NCI-H1417 (cell line): Measurements from ENCODE around the gene ENDOG.
A peak's percentile ranks its signal among the peaks of the same experiment; 100 is the strongest.

ENCODE experiments used
- DNase-seq, 3 experiments: peaks; one replicate each; lab custom pipeline; 2025; lab: John Stamatoyannopoulos, UW

The ENDOG gene

GRCh38 chr9:128800061-128800460 is 18.2 kb upstream of the ENDOG start:
- no peak for DNase-seq

DNA sequence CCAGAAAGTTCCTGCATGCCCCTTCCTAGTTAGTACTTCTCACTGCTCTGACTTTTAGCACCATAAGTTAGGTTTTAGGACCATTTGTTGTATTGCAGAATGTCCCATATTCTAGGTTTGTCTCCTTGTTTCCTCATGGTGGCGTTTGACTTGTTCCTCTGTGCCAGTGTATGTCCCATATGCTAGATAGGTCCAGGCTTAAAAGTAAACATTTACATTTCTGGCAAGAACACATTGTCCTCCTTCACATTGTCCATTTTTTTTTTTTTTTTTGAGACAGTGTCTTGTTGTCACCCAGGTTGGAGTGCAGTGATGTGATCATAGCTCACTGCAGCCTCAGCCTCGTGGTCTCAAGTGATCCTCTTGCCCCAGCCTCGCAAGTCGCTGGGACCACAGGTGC is 15.8 kb upstream of the ENDOG start:
- no peak for DNase-seq

DNA sequence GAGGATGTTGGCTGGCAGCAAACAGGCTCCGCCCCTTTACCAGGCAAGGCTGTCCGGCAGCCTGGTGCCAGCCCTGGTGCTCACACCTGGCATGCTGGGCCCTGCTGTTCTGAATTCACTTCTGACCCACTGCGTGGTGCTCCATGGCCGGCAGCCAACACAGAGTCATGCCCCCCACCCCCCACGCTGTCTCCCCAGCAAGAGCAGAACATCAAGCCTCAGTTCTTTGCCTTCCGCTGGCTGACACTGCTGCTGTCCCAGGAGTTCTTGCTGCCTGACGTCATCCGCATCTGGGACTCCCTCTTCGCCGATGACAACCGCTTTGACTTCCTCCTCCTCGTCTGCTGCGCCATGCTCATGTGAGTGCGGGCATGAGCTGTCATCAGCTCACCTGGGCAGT is 12.6 kb upstream of the ENDOG start:
- no peak for DNase-seq

DNA sequence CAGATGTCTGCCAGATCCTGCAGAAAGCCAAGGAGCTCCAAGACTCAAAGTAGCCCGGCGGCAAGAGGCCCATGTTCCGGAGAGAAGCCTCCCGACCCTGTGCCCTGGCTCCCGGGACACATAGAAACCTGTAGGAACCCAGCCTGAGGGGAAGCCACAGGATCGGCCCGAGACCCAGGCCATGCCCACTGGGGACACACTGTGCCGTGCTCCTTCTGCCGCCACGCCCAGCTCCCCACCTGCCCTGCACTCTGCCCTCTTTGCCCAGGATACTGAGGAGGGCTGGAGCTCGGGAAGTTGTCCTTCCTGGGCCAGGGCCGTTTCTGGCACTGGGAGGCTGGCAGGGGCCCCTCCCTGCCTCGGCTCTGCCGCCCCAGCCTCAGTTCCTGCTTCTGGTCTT is 10.5 kb upstream of the ENDOG start:
- DNase-seq: no peak

- no peak for DNase-seq
Observed at GRCh38 chr9:128808543-128808942, 9.8 kb upstream of the ENDOG start.

DNA sequence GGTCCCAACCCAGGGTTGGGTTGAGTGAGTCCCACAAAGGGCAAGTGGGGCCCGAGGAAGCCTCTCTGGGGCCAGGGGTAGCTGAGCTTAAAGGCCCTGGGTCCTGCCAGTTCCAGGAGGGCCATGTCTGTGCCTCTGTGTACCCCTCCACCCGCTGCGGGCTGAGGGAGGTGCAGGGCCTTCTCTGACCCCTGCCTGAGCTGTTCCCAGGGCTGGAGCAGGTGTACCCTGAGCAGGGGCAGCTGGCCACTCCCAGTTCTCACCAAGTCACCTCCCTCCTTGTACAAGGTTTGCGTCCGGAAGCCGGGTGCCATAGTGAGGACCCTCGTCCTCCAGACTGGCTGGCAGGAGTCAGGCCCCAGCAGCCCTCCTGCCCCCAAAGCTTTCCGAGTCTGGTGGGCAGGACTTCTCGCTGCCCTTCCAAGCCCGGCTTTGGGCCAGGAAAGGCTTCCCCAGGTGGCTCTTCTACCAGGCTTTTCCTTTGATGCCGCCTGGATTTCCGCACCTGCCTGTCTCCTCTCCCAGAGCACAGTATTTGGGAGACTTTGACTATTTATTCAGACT is 9.2 kb upstream of the ENDOG start:
- DNase-seq: no peak

- DNase-seq: no peak
Observed at GRCh38 chr9:128809831-128810230, 8.5 kb upstream of the ENDOG start.

- DNase-seq: no peak
Observed at GRCh38 chr9:128810873-128811272, 7.4 kb upstream of the ENDOG start.

GRCh38 chr9:128818839-128819715 is 777 bp downstream of the ENDOG start:
- DNase-seq: peak; percentile 28 to 88 (median 81)

DNA sequence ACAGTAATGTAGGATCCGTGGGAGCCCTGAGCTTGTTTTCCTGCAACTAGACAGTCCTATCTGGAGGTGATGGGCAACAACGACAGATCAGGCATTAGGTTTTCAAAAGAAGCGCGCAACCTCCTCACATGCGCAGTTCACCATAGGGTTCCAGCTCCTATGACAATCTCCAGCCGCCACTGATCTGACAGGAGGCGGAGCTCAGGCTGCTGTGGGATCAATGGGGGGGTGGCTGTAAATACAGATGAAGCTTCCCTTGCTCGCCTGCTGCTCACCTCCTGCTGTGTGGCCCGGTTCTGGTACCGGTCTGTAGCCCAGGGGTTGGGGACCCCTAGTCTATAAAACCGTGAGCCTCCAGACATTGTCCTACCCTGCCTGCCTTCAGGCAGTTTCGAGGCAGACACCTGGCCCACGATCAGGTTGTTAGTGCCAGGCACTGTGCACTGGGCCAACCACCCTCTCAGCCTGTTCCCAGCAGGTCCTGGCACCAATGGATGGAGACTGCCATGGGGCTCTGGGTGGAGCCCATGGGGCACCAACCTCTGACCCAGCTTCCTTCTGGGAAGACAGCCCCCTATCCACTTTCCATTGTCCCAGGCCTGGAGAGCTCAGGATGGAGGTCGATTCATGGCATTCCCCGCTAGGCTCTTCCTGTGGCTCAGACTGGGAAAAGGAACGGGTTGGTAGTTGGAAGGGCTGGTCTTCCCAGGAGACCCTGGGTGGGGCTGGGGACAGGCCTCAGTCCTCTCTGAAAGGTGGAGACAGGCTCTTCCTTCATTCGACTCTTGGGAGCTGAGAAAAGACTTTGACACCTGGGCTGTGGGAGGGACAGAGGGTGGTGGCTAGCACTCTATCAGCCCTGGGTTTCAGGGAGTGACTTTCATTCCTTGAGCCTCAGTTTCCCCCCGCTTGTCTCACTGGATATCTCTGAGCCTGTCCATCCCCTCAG is 1.7 kb downstream of the ENDOG start:
- DNase-seq: peak; percentile 48 to 72 (median 49)

GRCh38 chr9:128820665-128821583 is 2.6 kb downstream of the ENDOG start:
- DNase-seq: no peak

GRCh38 chr9:128821584-128822406 is 3.5 kb downstream of the ENDOG start:
- DNase-seq: no peak

- no peak for DNase-seq
Observed at GRCh38 chr9:128822407-128823042, 4.2 kb downstream of the ENDOG start.

DNA sequence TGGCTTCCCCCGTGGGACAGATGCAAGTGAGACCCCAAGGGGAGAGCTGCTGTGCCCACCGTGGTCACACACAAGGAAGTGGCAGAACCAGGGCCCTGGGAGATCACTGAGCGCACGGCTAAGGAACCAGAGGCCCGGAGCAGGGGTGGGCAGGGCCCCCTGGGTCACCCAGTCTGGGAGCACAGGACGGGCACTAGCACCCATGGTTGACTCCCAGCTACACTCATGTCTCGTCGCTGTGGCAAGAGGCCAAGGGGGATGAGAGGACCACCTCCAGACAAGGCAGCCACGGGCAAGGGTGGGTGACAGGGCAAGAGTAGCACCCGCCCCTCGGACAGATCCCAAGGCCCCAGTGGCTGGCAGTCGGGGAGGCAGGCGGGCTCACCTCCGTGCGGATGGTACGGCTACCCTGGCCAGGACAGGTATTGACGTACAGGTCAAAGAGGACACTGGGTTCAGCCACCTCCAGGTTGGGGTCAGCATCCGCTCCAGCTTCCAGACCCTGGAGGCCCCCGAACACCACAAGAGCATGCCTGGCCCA is 5.1 kb downstream of the ENDOG start:
- no peak for DNase-seq

- DNase-seq: no peak
Observed at GRCh38 chr9:128823903-128824406, 5.7 kb downstream of the ENDOG start.

DNA sequence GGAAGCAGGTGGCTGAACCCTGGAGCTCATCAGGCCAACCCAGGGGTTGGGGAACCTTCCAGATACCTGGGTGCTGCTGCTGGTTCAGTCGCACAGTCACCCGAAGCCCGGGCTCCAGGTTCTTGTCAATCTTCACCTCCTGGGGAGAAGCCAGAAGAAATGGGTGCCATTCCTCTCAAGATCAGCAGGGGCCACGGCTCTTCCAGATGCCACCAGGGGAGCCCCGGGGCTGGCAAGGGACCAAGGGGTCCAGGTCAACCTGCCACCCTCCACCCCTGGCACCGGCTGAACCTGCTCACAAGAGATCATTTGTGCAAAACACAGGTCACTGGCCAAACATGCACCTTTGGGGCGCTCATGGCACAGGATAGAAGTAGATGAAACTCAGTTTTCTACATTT is 6.6 kb downstream of the ENDOG start:
- DNase-seq: no peak

DNA sequence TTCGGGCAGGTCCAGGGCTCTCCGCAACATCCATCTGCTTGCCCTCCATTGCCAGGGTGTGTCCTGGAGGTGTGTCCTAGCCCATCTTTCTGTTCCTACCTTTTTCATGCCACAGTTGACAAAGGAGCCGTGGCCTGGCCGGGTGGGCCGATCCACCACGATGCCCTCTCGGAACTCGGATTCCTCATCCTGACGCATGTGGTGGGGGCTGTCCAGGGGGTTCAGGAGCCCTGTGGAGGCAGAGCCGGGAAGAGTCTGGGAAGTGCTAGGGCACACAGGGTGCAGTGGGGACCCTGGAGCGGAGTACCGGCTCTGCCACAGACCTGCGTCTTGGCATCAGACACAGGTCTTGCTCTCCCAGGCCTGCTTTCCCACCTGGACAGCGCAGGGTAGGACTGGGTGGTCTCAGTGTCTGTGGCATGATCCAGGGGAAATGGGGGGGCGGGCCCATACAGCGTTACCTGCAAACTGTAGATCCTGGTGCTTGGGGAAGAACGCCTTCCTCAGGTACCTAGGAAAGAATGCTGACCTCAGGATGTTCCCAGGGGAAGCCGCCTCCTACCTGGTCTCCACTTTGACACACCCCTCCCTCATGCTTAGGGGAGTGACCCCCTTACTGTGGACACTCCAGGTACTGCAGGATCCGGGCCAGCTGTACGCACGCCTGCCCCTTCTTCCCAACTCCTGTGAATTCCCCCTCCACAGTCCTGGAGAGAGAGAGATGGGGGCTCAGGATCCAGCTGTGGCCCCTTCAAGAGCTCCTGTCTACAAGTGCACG is 7.8 kb downstream of the ENDOG start:
- DNase-seq: no peak

- no peak for DNase-seq
Observed at GRCh38 chr9:128828267-128828666, 10.0 kb downstream of the ENDOG start.
